ENCODE measurements around the gene CD80. TPM values are rescaled to one million over a fixed set of nuclear protein-coding genes. Genes with fewer than 3 reads are reported as not detected.

The CD80 gene
- total and polyA plus RNA-seq, 2 of the 8 experiments (the other 6 are each of a cell fraction or from before 2014, with no cell fraction given), result 0.11 TPM; not detected in 1

DNA sequence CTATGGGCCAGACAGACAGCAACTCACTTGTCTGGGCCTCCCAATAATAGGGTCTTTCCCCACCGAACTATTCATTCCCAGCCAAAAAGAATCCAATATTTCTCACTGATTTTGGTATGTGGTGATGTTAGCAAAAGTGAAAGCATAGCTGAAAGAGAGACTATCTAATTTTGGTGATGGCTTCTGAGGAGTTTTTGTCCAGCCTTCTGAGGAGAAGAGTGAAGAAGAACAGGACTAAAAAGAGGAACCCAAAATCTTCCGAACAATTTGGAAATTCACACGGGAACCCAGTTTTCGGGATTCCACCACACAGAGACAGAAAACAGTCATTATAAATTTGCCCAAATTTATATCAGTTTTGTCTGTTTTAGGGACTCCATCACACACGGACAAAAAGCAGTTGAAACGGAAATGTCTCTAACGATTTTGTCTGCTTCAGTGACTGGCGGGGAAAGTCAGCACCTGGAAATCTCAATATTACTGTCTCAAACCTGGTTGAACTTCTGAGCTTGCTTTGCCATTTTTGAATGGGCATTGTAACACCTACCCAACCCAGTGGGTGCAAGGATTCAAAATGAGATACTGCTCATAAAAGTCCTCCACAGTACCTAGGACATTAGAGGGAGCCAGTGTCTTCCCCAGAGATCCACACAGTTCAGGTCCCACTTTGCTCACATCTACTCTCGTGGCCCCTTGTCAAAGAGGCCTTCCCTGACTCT is 9.1 kb downstream of the CD80 start:
- WGBS, 2 experiments (ENCODE audit: extremely low coverage in 1 of 2, insufficient coverage in 1 of 2, insufficient read length in 1 of 2, insufficient replicate concordance in 2 of 2, low coverage in 1 of 2, low lambda C conversion rate in 2 of 2, missing lambda C conversion rate in 1 of 2), result 86% methylated on average over 9 of the region's 9 CpGs; no CpG with 5 or more reads in 1 of the 2 experiments
- TF ChIP-seq SIX5 (IDR thresholded peaks at IDR 0.05; ENCODE audit: low read depth, low read length) (no peak), PHF8 (conservative IDR thresholded peaks at IDR 0.05; ENCODE audit: low read depth, low read length) (no peak), KDM5A (IDR thresholded peaks at IDR 0.05; ENCODE audit: low read length) (no peak), CHD1 (IDR thresholded peaks at IDR 0.05; ENCODE audit: low read depth, low read length) (no peak), MAFK (IDR thresholded peaks at IDR 0.05; ENCODE audit: low read depth, low read length) (no peak)
- TF ChIP-seq, protein P1, sequence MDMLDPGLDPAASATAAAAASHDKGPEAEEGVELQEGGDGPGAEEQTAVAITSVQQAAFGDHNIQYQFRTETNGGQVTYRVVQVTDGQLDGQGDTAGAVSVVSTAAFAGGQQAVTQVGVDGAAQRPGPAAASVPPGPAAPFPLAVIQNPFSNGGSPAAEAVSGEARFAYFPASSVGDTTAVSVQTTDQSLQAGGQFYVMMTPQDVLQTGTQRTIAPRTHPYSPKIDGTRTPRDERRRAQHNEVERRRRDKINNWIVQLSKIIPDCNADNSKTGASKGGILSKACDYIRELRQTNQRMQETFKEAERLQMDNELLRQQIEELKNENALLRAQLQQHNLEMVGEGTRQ (IDR thresholded peaks at IDR 0.05; ENCODE audit: low read length), result no peak
- TF ChIP-seq, protein P2, sequence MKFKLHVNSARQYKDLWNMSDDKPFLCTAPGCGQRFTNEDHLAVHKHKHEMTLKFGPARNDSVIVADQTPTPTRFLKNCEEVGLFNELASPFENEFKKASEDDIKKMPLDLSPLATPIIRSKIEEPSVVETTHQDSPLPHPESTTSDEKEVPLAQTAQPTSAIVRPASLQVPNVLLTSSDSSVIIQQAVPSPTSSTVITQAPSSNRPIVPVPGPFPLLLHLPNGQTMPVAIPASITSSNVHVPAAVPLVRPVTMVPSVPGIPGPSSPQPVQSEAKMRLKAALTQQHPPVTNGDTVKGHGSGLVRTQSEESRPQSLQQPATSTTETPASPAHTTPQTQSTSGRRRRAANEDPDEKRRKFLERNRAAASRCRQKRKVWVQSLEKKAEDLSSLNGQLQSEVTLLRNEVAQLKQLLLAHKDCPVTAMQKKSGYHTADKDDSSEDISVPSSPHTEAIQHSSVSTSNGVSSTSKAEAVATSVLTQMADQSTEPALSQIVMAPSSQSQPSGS (IDR thresholded peaks at IDR 0.05; ENCODE audit: low read length), result no peak

More for the DNA sequence above, 9.1 kb downstream of the CD80 start:
- no peaks in the 10 kb centered on the region for H3K9me3 ChIP-seq (ENCODE audit: insufficient read depth in 2 of 2, low read depth in 1 of 2, low read length in 1 of 2)
- no peak overlapping the region; the same call in 1 of the 2 replicates for H4K8ac ChIP-seq (ENCODE audit: extremely low read depth, insufficient read depth, low read length)
- H3K23ac ChIP-seq (ENCODE audit: insufficient read length), result no peak overlapping the region
- no peaks in the 10 kb centered on the region for H3K36me3 ChIP-seq (ENCODE audit: control insufficient read depth in 2 of 4, insufficient read depth in 4 of 4, low read length in 3 of 4)
- DNase-seq (ENCODE audit: low read depth in 1 of 2, low spot score in 2 of 2) (no peak), FAIRE-seq (no peak)
- H3K27ac ChIP-seq (ENCODE audit: low read depth, low read length), result no peak overlapping the region
- no peaks in the 10 kb centered on the region for H3K27me3 ChIP-seq (replicated peaks in 1 of 4; ENCODE audit: control insufficient read depth in 3 of 4, extremely low read depth in 1 of 4, insufficient read depth in 3 of 4, low read length in 3 of 4)
- H2AK5ac ChIP-seq (ENCODE audit: low read depth, low read length), result no peak overlapping the region
- H3K4me1 ChIP-seq (replicated peaks in 1 of 4; ENCODE audit: control insufficient read depth in 3 of 4, insufficient read depth in 4 of 4, low read length in 3 of 4), result peaks cover 0 to 4% (median 0%) of the 10 kb centered on the region in 4 experiments; a peak in 2 of 7 replicates
- no peak overlapping the region for H3K9ac ChIP-seq (replicated peaks in 1 of 4; ENCODE audit: extremely low read depth in 1 of 4, low read depth in 3 of 4, low read length in 3 of 4)
- no peak overlapping the region for H2BK120ac ChIP-seq (replicated peaks; ENCODE audit: low read depth, low read length)
- H3K4me3 ChIP-seq (ENCODE audit: extremely low read depth in 1 of 4, insufficient read depth in 2 of 4, low read depth in 3 of 4, low read length in 4 of 4), result no peak overlapping the region
- no peak overlapping the region for H2BK5ac ChIP-seq (ENCODE audit: low read depth, low read length)
- no peaks in the 10 kb centered on the region for H3K79me2 ChIP-seq (ENCODE audit: control insufficient read depth in 1 of 2, insufficient read depth in 2 of 2, low read length in 2 of 2)
- H2BK12ac ChIP-seq (ENCODE audit: low read depth, low read length), result no peak overlapping the region
- H3K4me2 ChIP-seq (ENCODE audit: insufficient read depth in 1 of 2, low read depth in 2 of 2, low read length in 2 of 2), result no peak overlapping the region
- CTCF ChIA-PET (ENCODE audit: partially characterized antibody), result interaction anchor here (0.5 to 1.1 kb wide), 5 partner anchors 17 to 286 kb away, joined by 3 read pairs; no protein-coding TSS in a partner anchor
- H4K91ac ChIP-seq (replicated peaks; ENCODE audit: insufficient read length, low read length), result no peak overlapping the region
- no peak overlapping the region for H3K18ac ChIP-seq (ENCODE audit: extremely low read depth, low read length)
- H2AFZ ChIP-seq (ENCODE audit: low read length), result no peak overlapping the region
- H3K79me1 ChIP-seq (ENCODE audit: low read depth, low read length), result no peaks in the 10 kb centered on the region
- no peak overlapping the region for H3K56ac ChIP-seq (replicated peaks; ENCODE audit: insufficient read length, low read depth, low read length)
- H3K4ac ChIP-seq (replicated peaks; ENCODE audit: insufficient read length, low read depth, low read length), result no peak overlapping the region
- no peaks in the 10 kb centered on the region for H4K20me1 ChIP-seq (replicated peaks in 1 of 2; ENCODE audit: control insufficient read depth in 1 of 2, insufficient read depth in 2 of 2, low read length in 2 of 2)
- POLR2A ChIA-PET (ENCODE audit: partially characterized antibody), result no interaction called here
- H4K5ac ChIP-seq (ENCODE audit: insufficient read length, low read depth, low read length), result no peak overlapping the region
- H2BK15ac ChIP-seq (ENCODE audit: low read length), result no peak overlapping the region
- no peaks in the 10 kb centered on the region for H3K23me2 ChIP-seq (ENCODE audit: low read depth, low read length)
- H2BK20ac ChIP-seq (ENCODE audit: low read length), result no peak overlapping the region
- H3K14ac ChIP-seq (ENCODE audit: insufficient read length), result no peak overlapping the region
